AG04450 (cell line): ENCODE results near the gene CHRNA1. TPM values are rescaled to one million over a fixed set of nuclear protein-coding genes. Genes with fewer than 3 reads are reported as not detected.

Source experiments
- CTCF ChIA-PET: fragments of 300-600, 350-600 bp; formaldehyde crosslinking; extraction: SDS; loops from one replicate; lab custom pipeline; 2022; ENCODE audit warnings: antibody characterized with exemption, inconsistent platforms; lab: Charles Lee
- POLR2A ChIA-PET: fragments of 350-600 bp; formaldehyde crosslinking; extraction: SDS; loops from one replicate; lab custom pipeline; 2021; ENCODE audit warnings: antibody characterized with exemption, inconsistent platforms; lab: Yijun Ruan, JAX
- DNase-seq: peaks from one replicate; pipeline ENCODE4 v3.0.0-alpha.2; 2011; ENCODE audit warnings: low read depth, low spot score
- H3K27ac ChIP-seq: one replicate; pipeline ENCODE4 v1.5.1; 2012; ENCODE audit warnings: low read depth, low read length, control low read depth
- H3K27me3 ChIP-seq: one replicate; pipeline ENCODE4 v1.6.0; 2012; ENCODE audit warnings: low read length; ENCODE audit not compliant: control insufficient read depth, insufficient read depth
- H3K4me3 ChIP-seq: 2 replicates; pipeline ENCODE4 v1.5.1; 2011; ENCODE audit warnings: mild to moderate bottlenecking, low read depth, low read length, control low read depth
- H3K9me3 ChIP-seq: 2 replicates; pipeline ENCODE4 v1.5.1; 2012; ENCODE audit warnings: low read length; ENCODE audit not compliant: control insufficient read depth, insufficient read depth
- polyA plus RNA-seq: library from polyadenylated mRNA; depleted of rRNA; stranded (reverse); fragments of >200 nt; gene quantifications from 2 replicates; pipeline ENCODE4 v1.2.3, GENCODE V29; 2011
- TF ChIP-seq, protein P1 (sequence below): IDR thresholded peaks from 2 replicates; pipeline ENCODE4 v1.5.1; 2011; ENCODE audit warnings: low read depth, low read length, control low read depth, inconsistent platforms

CHRNA1 gene
- polyA plus RNA-seq, 1 experiment = 2.7 TPM

DNA sequence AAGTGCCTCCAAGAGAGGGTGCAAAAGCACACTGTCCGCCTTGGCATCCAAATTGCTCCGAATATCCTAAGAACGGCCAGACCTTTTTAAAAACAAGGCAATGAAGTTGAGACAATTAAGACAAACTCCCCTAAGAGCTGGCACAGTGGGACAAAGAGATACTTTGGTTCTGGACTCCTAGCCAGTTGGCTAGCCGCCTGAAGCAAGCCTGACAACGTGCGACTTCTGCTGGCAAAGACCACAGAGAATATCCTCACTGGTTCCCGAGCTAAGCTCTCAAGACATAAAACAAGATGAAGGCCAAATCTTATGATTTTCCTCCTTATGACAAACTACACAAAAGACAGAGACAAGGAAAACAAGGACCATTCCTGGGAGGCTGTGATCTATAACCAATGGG, 32.7 kb downstream of the CHRNA1 start:
- POLR2A ChIA-PET = no interaction called here
- Histone ChIP-seq H3K27me3 (peaks cover 56% of the 10 kb centered on the region), H3K27ac (no peak overlapping the region), H3K4me3 (no peak overlapping the region), H3K9me3 (peaks cover 8% of the 10 kb centered on the region; the same call in 1 of the 2 replicates)
- TF ChIP-seq, protein P1, sequence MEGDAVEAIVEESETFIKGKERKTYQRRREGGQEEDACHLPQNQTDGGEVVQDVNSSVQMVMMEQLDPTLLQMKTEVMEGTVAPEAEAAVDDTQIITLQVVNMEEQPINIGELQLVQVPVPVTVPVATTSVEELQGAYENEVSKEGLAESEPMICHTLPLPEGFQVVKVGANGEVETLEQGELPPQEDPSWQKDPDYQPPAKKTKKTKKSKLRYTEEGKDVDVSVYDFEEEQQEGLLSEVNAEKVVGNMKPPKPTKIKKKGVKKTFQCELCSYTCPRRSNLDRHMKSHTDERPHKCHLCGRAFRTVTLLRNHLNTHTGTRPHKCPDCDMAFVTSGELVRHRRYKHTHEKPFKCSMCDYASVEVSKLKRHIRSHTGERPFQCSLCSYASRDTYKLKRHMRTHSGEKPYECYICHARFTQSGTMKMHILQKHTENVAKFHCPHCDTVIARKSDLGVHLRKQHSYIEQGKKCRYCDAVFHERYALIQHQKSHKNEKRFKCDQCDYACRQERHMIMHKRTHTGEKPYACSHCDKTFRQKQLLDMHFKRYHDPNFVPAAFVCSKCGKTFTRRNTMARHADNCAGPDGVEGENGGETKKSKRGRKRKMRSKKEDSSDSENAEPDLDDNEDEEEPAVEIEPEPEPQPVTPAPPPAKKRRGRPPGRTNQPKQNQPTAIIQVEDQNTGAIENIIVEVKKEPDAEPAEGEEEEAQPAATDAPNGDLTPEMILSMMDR = no peak
- DNase-seq = no peak
- CTCF ChIA-PET = no interaction called here

DNA sequence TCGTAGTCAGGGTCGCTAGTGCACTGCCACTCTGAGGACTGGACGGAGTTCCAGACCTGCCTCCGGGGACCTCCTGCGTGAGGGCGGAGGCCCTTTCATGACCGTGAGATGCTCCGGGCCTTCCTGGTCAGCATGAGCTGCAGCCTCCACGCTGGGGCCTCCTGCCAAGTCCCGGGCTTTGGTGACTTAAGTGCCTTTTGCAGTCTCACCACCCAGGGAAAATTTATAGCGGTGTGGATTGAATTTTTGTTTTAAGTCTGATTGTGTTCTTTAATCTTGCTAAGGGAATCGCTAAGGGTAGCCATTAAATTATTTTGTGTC, 33.6 kb downstream of the CHRNA1 start:
- ChIA-PET POLR2A (no interaction called here), CTCF (interaction anchor here (1.0 to 1.1 kb wide), 2 partner anchors 19 to 31 kb away, joined by 4 to 6 read pairs; no protein-coding TSS in a partner anchor)
- H3K9me3 ChIP-seq = peaks cover 8% of the 10 kb centered on the region; the same call in 1 of the 2 replicates
- peaks cover 56% of the 10 kb centered on the region for H3K27me3 ChIP-seq
- no peak for DNase-seq
- H3K4me3 ChIP-seq = no peak overlapping the region
- TF ChIP-seq, protein P1 = no peak
- H3K27ac ChIP-seq = no peak overlapping the region

DNA sequence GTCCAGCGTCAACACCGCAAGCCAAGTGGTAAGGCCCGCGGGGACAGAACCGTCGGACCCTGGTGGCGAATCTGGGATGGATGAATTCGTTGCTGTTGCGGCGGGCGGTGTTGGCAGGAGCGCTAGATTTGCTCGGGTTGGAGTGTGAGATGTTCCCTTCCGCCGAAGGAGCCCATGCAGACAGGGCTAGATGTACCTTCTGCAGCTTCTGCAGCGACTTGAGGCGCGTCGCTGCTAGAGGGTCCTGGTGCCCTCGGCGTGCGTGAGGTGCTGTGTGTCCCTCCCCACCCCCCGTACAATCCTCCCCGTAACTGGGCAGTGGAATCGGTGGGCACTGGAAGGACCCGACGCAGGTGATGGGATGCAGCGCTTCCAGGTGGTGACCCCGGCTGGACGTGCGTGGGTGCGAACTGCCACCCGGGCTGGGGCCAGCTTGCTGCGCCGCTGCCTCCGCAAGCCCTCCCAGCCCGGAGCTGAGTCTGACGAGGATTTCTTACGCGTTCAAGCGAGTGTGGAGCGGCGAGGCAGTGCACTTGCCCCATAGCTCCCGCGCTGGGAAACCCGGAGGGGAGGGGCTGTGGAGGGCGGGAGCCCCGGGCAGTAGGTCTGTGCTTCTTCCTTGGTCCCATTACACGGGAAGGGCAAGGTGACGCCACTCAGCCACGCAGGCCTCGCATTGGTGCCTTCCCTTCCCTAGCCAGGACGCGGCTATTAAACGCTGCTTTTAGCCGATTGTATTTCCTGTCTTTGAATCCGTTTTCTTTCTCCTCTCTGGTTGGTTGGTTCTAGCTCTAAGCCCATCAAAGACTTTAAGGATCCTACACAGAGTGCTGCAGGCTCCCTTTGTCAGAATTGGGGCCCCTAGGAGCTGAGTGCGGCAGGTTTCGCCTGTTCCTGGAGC, 34.2 kb downstream of the CHRNA1 start:
- Histone ChIP-seq H3K27me3 (peaks cover 58% of the 10 kb centered on the region), H3K27ac (no peak overlapping the region), H3K9me3 (peaks cover 8% of the 10 kb centered on the region; the same call in 1 of the 2 replicates), H3K4me3 (peak overlapping the region; percentile 51)
- no peak for DNase-seq
- ChIA-PET CTCF (interaction anchor here (0.5 to 1.1 kb wide), 4 partner anchors 19 to 284 kb away, joined by 3 to 6 read pairs (median 4); no protein-coding TSS in a partner anchor), POLR2A (no interaction called here)
- TF ChIP-seq, protein P1 = no peak

DNA sequence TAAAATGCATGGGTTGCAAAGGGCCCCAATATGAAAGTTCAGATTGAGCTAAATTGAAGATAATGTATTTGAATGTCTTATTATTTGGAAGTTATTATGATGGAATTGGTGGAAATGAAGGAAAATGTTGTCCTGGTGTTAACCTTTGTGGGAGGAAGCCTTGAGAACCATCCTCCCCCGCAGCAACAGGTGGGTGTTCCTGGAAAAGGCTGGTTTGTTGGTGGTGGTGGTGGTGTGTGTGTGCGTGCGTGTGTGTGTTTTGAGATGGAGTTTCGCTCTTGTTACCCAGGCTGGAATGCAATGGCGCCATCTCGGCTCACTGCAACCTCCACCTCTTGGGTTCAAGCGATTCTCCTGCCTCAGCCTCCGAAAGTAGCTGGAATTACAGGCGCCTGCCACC, 36.2 kb downstream of the CHRNA1 start:
- Histone ChIP-seq H3K27ac (no peak overlapping the region), H3K27me3 (peaks cover 56% of the 10 kb centered on the region), H3K4me3 (no peak overlapping the region), H3K9me3 (peaks cover 8% of the 10 kb centered on the region; the same call in 1 of the 2 replicates)
- ChIA-PET CTCF (interaction anchor here (1.4 kb wide), 1 partner anchor 21 kb away, joined by 3 read pairs; no protein-coding TSS in a partner anchor), POLR2A (no interaction called here)
- DNase-seq = no peak
- TF ChIP-seq, protein P1 = no peak

DNA sequence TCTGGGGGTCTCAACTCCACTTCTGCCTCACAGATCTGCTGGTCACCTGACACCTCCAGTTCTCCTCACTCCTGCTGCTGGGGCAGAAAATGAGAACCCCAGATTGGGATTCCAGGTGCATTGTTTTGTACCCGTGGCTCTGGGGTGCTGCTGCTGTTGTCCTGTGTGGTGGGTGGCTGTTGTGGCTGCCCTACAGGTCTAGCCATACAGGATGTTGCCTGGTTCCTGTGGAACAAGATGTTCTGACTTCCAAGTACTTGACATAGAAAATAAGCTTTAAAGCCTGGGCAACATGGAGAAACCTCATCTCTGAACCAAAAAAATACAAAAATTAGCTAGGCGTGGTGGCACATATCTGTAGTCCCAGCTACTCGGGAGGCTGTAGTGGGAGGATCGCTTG, 38.1 kb downstream of the CHRNA1 start:
- Histone ChIP-seq H3K27ac (no peak overlapping the region), H3K9me3 (peaks cover 8% of the 10 kb centered on the region; the same call in 1 of the 2 replicates), H3K4me3 (no peak overlapping the region), H3K27me3 (peaks cover 46% of the 10 kb centered on the region)
- POLR2A ChIA-PET = no interaction called here
- CTCF ChIA-PET = interaction anchor here (1.3 kb wide), 1 partner anchor 26 kb away, joined by 4 read pairs; no protein-coding TSS in a partner anchor
- DNase-seq = no peak
- TF ChIP-seq, protein P1 = no peak
